Osteoblast (primary cell): ENCODE results near the gene CARD19. TPM values are rescaled to one million over a fixed set of nuclear protein-coding genes. Genes with fewer than 3 reads are reported as not detected.

Source experiments
- DNase-seq: peaks from one replicate; pipeline ENCODE4 v3.0.0; 2011; ENCODE audit warnings: low spot score, mixed read lengths; ENCODE audit not compliant: insufficient read length; ENCODE audit errors: missing footprints
- H2AFZ ChIP-seq: 2 replicates; pipeline ENCODE4 v1.6.0; 2011; ENCODE audit warnings: mild to moderate bottlenecking, low read length
- H3K27ac ChIP-seq: 2 replicates; pipeline ENCODE4 v1.5.1; 2011; ENCODE audit warnings: mild to moderate bottlenecking, low read depth, low read length, moderate library complexity
- H3K27me3 ChIP-seq: 2 replicates; pipeline ENCODE4 v1.6.0; 2012; ENCODE audit warnings: mild to moderate bottlenecking, control low read depth, inconsistent platforms, low read length, moderate library complexity; ENCODE audit not compliant: insufficient read depth
- H3K36me3 ChIP-seq: 2 replicates; pipeline ENCODE4 v1.5.1; 2011; ENCODE audit warnings: mild to moderate bottlenecking, low read length, control low read depth, moderate library complexity; ENCODE audit not compliant: insufficient read depth
- H3K4me1 ChIP-seq: 2 replicates; pipeline ENCODE4 v1.5.1; 2011; ENCODE audit warnings: mild to moderate bottlenecking, low read length, control low read depth, moderate library complexity; ENCODE audit not compliant: insufficient read depth
- H3K4me2 ChIP-seq: 2 replicates; pipeline ENCODE4 v1.6.0; 2011; ENCODE audit warnings: mild to moderate bottlenecking, low read length; ENCODE audit not compliant: insufficient read depth
- H3K4me3 ChIP-seq: fragments of 200-600 bp; sonication (generic); 3 replicates; pipeline ENCODE4 v1.5.1; 2012; ENCODE audit warnings: mild to moderate bottlenecking, low read length, inconsistent platforms; ENCODE audit not compliant: insufficient read depth
- H3K79me2 ChIP-seq: 2 replicates; pipeline ENCODE4 v1.6.0; 2012; ENCODE audit warnings: mild to moderate bottlenecking, low read length, control low read depth, inconsistent platforms; ENCODE audit not compliant: insufficient read depth
- H3K9me3 ChIP-seq: 2 replicates; pipeline ENCODE4 v1.5.1; 2011; ENCODE audit warnings: low read depth, low read length, control low read depth
- H4K20me1 ChIP-seq: 2 replicates; pipeline ENCODE4 v1.6.0; 2012; ENCODE audit warnings: mild to moderate bottlenecking, low read length, control low read depth; ENCODE audit not compliant: insufficient read depth
- CTCF ChIP-seq: IDR thresholded peaks from 2 replicates; pipeline ENCODE4 v1.5.1; 2011; ENCODE audit warnings: mild to moderate bottlenecking, low read depth, low read length, moderate library complexity; ENCODE audit errors: extremely low read depth
- total RNA-seq: library from RNA; depleted of rRNA; stranded (reverse); fragments of >200 nt; gene quantifications from 2 replicates; pipeline ENCODE4 v1.2.3, GENCODE V29; 2012

The CARD19 gene
- total RNA-seq, 1 donor, result 38.4 TPM

GRCh38 chr9:93064392-93065134, 31.5 kb upstream of the CARD19 start:
- Histone ChIP-seq H3K27ac (no peak overlapping the region), H3K4me2 (no peak overlapping the region), H3K4me1 (peaks cover 12% of the 10 kb centered on the region), H3K4me3 (no peak overlapping the region), H2AFZ (no peak overlapping the region), H4K20me1 (no peaks in the 10 kb centered on the region), H3K79me2 (no peaks in the 10 kb centered on the region), H3K9me3 (no peaks in the 10 kb centered on the region), H3K27me3 (no peaks in the 10 kb centered on the region), H3K36me3 (no peaks in the 10 kb centered on the region)
- peak; percentile 74 for DNase-seq
- no peak for TF ChIP-seq CTCF

- Histone ChIP-seq H3K27me3 (no peaks in the 10 kb centered on the region), H4K20me1 (no peaks in the 10 kb centered on the region), H3K79me2 (no peaks in the 10 kb centered on the region), H3K27ac (no peak overlapping the region), H3K9me3 (no peaks in the 10 kb centered on the region), H3K36me3 (no peaks in the 10 kb centered on the region), H3K4me3 (no peak overlapping the region), H3K4me2 (no peak overlapping the region), H3K4me1 (peaks cover 11% of the 10 kb centered on the region), H2AFZ (no peak overlapping the region)
- no peak for TF ChIP-seq CTCF
- DNase-seq, result peak; percentile 76
Measured at GRCh38 chr9:93065135-93065720, 30.8 kb upstream of the CARD19 start.

- no peaks in the 10 kb centered on the region for H4K20me1 ChIP-seq
- no peaks in the 10 kb centered on the region for H3K27me3 ChIP-seq
- no peaks in the 10 kb centered on the region for H3K79me2 ChIP-seq
- no peaks in the 10 kb centered on the region for H3K4me1 ChIP-seq
- no peak overlapping the region for H3K4me2 ChIP-seq
- H3K36me3 ChIP-seq, result no peaks in the 10 kb centered on the region
- H2AFZ ChIP-seq, result no peak overlapping the region
- DNase-seq, result no peak
- H3K4me3 ChIP-seq, result no peak overlapping the region
- H3K9me3 ChIP-seq, result no peaks in the 10 kb centered on the region
- TF ChIP-seq CTCF, result no peak
- no peak overlapping the region for H3K27ac ChIP-seq
Measured at GRCh38 chr9:93066978-93067603, 28.9 kb upstream of the CARD19 start.

- H4K20me1 ChIP-seq, result no peaks in the 10 kb centered on the region
- H3K4me2 ChIP-seq, result no peak overlapping the region
- no peak overlapping the region for H3K27ac ChIP-seq
- no peaks in the 10 kb centered on the region for H3K27me3 ChIP-seq
- no peaks in the 10 kb centered on the region for H3K36me3 ChIP-seq
- no peak overlapping the region for H3K4me3 ChIP-seq
- no peaks in the 10 kb centered on the region for H3K79me2 ChIP-seq
- DNase-seq, result no peak
- H2AFZ ChIP-seq, result no peak overlapping the region
- peaks cover 5% of the 10 kb centered on the region for H3K4me1 ChIP-seq
- no peaks in the 10 kb centered on the region for H3K9me3 ChIP-seq
- TF ChIP-seq CTCF, result no peak
Measured at GRCh38 chr9:93068956-93069355, 27.1 kb upstream of the CARD19 start.
